DMS53 treated with DMSO at 0.1 percent for 48 hours (cell line): Measurements from ENCODE around the gene ACHE.

Experiments
- DNase-seq: peaks from one replicate; lab custom pipeline; 2025; ENCODE audit not compliant: unreplicated experiment; lab: John Stamatoyannopoulos, UW

Gene ACHE

DNA sequence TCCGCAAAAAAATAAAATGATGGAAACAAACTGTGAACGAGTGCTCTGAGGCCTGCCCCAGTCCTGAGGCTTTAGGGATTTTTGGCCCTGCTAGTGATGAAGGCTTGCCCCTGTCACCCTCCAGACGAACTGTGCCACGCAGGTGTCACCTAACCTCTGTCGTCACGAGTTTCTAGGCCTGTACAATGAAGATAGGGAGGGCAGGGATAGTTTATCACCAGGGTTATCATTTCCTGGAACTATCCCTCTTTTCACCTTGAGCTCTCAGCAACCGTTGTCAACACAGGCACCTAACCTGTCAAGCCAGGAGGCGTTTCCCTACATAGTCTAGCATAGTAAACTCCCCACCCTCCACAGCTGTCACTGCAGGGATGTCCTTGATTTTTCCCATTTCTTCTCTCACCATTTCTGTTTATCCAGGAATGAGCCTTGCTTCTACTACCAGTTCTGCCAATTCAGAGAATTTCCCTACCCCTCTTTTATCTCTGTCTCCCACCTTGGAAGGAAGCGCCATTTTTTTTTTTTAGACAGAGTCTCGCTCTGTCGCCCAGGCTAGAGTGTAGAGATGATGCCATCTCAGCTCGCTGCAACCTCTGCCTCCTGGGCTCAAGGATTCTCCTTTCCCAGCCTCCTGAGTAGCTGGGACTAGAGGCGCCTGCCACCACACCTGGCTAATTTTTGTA is 2.2 kb upstream of the ACHE start:
- DNase-seq = no peak

DNA sequence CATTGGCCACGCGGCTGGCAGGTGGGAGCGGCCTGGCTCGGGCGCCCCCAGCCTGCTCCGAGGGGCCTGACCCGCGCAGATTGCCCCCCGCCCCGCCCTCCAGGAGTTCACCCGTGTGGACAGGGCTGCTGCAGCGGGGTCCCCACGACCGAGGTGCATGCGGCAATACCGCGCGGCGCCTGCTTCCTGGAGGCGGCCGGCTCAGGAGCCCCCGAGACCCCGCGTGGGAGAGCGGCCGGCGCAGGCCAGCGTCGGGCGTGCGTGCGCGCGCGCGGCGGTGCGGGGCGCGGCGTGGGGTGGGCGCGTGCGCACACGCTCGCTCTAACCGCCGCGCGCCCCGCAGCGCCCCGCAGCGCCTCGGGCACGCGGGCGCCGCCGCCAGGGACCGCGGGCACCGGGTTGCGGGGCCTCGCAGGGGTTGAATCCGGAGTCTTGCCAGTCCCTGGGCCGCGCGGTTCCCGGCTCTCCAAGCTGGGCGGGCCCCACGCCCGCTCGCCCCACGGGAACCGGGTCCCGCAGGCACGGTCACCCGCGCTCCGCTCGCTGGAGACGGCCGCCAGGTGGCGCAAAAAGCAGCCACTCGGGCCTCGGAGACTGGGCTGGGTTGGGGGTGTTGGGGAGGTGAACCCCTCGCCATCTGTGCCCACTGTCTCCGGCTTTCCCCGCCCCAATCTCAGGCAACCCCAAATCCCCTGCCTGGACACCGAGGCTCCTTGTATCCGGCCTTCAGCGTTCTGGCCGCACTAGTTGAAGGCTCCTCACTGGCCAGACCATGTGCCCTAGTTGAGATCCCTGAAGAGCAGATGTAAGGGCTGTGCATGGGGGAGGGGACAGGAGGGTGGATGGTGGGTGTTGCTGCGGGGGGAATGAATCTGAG is 1.3 kb upstream of the ACHE start:
- no peak for DNase-seq

DNA sequence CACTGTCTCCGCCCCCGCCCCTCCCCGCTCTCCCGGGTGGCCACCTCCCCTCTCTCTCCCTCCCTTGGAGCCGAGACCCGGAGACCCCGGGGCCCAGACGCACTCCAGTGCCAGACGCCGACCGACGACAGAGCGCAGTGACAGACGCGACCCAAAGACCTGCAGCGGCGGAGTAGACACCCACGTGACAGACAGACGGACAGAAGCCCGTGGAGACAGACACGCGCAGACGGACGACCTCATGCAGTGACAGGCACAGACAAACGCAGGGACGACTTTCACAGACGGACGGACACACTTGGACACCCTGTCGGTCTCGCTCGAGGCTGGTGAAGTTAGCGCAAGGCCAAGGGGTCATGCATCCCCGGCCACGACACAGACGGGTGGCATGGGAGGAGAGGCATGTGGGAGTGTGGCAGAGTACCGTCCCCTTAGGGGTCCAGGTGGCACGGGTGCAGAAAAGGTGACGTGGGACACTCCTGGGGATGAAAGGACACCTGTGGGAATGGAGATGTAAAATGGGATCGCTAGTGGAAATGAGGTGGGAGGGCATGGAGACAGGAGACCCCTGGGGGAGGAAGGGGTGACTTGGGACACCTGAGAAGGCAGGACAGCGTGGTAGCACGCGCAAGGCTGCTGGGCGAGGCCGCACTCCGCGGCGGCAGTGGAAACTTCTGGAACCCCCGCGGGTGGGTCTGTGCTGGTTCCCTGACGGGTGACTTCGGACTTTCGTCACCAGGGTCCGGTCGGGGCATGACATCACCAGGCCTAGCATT is 456 bp upstream of the ACHE start:
- DNase-seq = no peak

DNA sequence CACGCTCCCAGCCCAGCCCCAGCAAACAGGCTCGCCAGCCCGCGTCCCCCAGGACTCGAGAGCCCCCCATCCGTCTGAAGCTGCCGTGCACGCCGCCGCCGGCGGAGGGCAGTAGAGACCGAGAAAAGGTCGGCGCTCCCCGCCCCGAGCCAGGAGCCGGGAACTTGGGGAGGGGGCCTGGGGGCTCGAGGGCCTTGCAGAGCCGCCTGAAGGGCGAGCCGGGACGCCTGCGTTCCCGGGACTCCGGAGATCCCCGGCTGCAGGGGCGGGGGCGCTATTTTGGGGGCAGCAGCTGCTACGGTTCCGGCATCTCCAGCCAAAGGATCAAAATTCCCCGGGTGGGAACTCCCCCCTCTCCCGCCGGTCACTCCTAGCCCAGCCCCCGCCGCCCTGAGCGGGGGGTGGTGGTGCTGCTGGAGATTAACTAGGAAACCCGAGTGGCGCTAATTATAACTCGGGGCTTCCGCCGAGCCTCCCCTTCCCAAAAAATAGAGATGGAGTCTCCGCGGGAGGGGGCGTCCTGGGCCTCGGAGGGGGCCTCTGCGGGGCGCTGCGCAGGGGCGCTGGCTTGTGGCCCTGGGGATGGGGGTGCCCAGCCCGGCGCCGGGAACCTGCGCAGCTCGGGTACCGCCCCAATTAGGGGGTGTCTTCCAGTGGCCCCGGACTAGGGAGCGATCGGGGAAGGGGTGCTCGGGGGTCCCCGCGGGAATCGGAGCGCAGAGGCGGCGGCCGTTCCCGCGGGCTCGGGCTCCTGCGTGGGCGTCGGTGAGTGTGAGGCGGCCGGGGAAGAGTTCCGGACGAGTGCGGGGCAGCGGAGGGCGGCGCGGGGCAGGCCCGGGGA is 608 bp downstream of the ACHE start:
- DNase-seq = no peak

DNA sequence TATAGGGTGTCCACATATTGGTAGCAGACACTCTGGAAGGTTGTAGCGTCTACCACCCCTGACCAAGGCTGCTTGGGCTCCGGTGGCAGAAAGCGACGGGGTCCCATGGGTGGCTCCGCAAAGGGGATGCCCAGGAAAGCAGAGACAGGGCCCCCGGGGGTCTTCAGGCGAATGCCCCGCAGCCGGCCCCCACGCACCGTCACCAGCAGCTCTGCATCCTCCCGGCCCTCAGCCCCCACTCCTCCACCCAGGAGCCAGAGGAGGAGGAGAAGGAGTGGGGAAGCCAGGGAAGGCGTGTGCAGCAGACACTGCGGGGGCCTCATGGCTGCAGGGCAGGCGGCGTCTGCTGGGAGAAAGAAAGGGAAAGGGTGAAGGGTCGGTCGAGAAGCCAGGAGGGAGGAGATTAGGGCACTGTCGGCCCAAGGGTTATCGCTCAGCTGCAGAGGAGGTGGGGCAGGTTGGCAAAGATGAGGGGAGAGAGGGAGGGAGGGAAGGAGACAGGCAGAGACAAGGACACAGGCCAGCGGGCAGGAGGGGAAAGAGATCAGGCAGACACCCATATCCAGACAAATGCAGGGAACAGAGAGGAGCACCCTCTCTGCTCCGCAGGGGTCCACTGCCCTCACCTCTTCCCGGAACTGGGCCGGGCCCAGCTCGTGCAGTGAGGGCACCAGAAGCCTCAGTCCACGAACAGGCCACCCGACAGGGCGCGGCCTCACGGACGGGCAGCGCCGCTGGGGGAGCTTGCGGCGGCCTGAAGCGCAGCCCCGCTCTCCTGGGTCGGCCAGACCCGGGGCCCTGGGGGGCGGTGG is 1.6 kb downstream of the ACHE start:
- DNase-seq = no peak

DNA sequence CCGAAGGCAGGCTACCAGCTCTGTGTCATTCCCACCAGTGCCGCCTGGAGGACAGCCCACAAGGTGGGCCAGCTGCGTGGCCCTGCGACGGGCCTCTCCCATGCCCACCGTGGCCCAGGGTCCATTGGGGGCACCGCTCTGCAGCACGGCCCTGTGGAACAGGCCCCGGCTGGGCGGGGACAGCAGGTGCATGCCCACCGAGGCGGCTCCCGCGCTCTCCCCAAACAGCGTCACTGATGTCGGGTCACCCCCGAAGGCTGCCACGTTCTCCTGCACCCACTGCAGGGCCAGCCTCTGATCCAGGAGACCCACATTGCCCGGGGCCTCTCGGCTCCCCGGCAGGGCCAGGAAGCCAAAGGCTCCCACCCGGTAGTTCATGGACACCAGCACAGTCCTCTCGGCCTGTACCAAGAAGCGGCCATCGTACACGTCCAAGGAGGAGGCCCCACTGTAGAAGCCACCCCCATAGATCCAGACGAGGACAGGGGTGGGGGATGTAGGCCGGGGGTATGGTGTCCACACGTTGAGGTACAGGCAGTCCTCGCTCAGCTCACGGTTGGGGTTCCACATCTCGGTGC is 2.3 kb downstream of the ACHE start:
- no peak for DNase-seq

DNA sequence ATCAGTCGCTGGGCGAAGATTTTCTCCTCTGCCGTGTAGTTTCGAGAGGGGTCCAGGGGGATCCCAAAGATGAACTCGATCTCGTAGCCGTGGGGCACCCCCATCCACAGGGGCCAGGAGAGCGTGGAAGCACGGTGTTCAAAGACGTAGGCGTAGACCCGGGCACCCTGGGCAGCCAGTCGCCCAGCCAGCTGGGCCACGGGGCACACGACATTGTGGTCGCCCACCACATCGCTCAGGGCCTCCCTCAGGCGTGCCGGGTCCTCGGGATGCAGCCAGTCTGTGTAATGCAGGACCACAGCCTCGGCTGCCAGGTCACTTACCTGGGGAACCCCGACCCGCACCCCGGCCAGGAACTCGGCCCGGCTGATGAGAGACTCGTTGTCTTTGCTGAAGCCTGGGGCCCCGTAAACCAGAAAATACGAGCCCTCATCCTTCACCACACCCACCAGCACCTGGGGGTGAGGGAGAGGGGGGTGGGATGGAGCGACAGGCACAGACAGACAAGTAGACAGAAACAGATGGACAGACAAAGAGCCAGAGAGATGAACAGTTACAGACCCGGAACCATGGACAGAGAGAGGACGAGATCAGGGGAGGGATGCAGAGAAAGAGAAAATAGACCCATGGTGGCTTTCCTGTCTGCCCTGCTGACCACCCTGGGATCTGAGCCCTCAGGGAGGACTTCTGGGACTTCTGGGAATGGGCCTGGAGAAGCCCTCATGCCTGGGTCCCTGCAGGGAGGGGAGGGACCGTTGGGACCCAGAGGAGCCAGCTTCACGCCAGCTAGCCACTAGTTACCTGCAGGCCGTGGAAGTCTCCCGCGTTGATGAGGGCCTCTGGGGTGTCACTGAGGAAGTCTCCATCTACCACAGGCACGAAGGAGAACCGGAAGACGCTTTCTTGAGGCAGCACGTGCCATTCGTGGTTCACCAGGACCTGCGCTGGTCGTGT is 3.0 kb downstream of the ACHE start:
- no peak for DNase-seq

DNA sequence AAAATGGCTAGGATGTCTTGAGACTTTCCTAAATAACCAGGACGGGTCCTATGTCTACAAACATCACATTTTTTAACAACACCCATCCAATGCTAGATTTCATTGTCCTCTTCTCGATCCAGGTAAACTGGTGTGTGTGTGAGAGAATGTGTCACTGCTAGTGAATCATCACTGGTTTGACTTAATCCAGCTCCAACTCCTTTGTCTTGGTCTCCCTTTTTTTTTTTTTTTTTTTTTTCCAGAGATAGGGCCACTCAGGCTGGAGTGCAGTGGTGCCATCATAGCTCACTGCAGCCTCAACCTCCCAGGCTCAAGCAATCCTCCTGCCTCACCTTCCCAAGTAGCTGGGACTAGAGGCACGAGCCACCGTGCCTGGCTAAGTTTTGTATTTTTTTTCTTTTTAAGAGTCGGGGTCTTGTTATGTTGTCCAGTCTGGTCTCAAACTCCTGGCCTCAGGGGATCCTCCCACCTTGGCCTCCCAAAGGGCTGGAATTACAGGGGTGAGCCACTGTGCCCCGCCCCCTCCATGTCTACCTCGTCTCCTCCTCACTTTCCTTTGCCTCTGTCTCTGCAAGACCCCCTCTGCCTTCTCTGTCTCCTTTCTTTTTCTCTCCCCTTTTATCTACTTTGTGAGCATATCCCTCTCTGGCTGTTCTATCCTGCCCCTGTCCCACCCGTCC is 4.0 kb downstream of the ACHE start:
- DNase-seq = no peak

DNA sequence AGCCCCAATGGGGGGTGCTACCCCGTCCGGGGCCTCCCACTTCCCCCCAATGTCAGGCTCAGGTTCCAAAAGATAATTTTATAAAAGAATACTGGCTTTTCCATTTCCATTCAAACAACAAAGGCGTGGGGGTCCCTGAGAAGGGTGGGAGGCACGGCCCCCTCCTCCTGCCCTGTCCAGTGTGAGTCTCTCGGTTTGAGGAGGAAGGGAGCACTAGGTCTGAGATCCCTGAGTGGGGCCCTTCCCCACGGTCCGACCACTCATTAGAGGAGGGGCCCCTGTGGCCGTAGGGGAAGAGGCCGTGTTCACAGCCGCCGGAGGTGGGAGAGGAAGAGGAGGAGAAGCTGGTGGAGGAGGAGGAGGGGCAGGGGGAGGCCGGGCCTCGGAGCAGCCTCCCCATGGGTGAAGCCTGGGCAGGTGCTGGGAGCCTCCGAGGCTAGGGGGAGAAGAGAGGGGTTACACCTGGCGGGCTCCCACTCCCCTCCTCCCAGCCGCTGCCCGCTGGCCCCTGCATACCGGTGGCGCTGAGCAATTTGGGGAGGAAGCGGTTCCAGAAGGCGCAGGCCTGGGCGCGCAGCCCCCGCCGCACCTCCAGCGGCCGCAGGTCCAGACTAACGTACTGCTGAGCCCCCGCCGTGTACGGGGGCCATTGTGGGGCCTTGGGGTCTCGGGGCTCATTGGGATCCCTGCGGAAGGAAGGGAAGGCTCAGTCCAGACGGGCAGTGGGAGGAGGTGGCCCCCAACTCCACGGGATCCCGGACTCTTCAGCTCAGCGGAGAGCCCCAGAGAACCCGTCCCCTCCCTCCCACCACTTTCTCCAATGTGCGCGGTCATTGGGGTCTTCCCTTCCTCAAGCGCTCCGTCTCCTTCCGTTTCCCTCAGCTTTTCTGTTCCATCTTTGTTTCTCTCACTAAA is 4.8 kb downstream of the ACHE start:
- no peak for DNase-seq

DNA sequence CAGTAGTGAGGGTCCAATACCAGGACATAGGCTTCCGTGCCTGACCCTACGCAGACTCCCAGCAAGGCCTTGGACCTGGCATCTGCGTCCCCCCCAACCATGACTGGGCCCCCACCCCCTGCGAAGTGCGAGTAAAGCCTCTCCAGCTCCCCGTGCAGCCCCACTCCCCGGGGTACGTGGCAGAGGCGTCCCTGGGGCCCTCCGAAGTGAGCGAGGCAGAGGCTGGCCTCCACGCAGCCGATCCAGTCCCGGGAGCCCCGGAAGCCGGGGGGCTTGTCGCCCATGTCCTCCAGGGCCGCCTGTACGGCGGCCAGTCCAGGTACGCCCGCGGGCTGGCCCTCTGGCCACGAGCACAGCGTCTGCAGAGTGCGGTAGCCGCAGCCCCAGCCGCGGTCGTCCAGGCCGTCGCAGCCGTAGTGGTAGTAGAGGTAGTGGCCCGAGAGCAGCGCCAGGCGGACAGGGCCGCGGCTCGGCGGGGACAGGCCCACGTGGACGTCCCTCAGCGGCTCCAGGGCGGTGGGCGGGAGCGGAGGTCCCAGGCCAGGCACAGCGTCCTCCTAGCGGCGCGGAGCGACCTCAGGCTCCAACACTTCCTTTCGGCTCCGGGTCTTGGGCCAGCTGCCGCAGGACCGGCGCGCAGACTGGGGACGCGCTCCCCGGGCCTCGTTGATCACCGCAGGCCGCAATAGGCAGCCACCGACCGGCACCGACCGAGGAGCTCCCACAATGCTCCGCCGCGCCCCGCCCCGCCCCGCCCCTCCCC is 6.5 kb downstream of the ACHE start, which contains the start of gene UFSP1:
UFSP1 (minus strand) TSS at position 728 of the 763 bp plus-strand sequence; CDS start at position 284, 444 bp downstream.
- DNase-seq = peak; percentile 65

DNA sequence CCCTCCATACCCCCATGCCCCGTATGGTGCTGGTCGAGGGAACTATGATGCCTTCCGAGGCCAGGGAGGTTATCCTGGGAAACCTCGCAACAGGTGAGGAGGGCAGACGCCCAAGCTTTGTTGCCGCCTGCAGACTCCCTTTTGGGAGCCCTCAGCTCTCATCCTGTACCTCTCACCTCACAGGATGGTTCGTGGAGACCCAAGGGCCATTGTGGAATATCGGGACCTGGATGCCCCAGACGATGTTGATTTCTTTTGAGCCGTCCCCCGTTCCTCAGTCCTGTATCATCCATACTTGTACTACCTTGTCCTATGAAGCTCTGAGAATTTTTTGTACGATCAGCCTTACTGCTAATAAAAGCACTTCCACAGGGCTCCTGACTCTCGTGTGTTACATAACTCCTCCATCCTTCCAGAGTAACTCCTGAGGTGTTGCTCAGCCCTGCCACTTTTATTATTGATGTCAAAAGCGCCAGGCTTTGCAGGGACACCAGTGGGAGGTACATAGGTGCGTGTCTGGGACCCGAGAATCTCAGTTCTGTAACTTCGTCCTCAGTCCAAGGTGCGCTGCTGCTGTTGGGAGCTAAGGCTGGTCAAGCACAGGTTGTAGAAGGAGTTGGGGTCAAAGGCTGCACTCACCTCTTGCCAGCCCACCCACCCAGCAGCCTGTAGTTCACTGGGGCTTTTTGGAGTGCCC is 7.2 kb downstream of the ACHE start:
- no peak for DNase-seq

DNA sequence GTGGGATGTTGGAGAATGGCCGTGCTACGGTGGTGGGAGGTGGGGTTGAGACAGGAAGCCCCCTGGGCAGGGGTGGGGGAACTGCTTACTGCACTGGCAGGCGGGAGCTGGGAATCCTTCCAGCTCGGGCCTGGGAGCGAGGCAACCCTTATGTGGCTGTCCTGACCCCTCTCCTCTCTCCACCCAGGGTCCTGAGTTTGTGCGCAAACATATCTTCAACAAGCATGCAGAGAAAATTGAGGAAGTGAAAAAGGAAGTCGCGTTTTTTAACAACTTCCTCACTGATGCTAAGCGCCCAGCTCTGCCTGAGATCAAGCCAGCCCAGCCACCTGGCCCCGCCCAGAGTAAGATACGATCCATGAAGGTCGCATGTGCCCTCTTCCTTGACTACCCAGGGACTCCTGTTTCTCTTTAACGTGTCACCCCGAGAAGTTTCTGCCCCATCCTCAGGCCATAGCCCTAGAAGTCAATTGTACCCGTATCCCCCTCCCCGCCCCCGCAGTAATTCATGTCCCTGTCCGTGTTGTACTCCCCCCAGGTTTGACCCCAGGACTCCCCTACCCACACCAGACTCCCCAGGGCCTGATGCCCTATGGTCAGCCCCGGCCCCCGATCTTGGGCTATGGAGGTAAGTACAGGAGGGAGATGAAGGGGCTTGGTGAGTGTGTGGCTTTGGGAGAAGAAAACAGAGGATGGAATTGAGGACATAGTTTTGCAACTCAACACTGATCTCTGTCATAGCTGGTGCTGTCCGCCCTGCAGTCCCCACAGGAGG is 8.0 kb downstream of the ACHE start:
- DNase-seq = no peak

DNA sequence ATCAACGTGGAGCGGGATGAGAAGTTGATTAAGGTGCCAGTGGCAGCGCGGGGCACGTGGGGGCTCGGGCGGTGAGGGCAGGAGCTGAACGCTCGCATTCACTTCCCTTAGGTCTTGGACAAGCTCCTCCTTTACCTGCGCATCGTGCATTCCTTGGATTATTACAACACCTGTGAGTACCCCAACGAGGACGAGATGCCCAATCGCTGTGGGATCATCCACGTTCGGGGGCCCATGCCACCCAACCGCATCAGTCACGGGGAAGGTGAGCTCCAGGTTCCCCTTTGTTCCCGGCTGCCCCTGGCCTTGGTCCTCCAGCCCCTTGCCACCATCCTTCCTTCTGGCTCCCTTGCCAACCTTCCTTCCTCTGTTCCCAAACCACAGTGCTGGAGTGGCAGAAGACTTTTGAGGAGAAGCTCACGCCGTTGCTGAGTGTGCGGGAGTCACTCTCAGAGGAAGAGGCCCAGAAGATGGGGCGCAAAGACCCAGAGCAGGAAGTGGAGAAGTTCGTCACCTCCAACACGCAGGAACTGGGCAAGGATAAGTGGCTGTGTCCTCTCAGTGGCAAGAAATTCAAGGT is 8.7 kb downstream of the ACHE start:
- DNase-seq = no peak
